ENCODE measurements around the gene C6orf132. TPM values are rescaled to one million over a fixed set of nuclear protein-coding genes. Genes with fewer than 3 reads are reported as not detected.
"Not testable (repeated sequence)": the region's sequence is repeated elsewhere in the genome, so short reads cannot be mapped to it uniquely, and the experiment has no call there.

The C6orf132 gene
- polyA plus RNA-seq, 3 donors from 2014 or later, result 0.06 to 0.10 TPM; not detected in 1

DNA sequence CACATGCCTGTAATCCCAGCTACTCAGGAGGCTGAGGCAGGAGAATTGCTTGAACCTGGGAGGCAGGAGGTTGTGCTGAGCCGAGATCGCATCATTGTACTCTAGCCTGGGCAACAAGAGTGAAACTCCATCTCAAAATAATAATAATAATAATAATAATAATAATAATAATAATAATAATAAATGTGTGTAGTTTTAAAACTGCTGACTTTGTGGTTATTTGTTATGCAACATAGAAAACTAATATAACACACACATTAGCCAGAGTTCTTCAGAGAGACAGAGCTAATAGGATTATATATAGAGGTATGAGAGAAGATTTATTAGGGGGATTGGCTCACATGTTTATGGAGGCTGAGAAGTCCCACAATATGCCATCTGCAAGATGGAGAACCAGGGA is 27.4 kb upstream of the C6orf132 start:
- H3K4me3 Mint-ChIP-seq, H3K4me1 Mint-ChIP-seq, H3K9me3 Mint-ChIP-seq, DNase-seq, H3K36me3 Mint-ChIP-seq: not testable (repeated sequence)
- peak overlapping the region in 1 of 6 donors; percentile 59 for H3K27ac Mint-ChIP-seq
- H3K27me3 Mint-ChIP-seq (ENCODE audit: low read depth in 3 of 3), result peaks cover 2 to 11% (median 2%) of the 10 kb centered on the region in 3 donors

DNA sequence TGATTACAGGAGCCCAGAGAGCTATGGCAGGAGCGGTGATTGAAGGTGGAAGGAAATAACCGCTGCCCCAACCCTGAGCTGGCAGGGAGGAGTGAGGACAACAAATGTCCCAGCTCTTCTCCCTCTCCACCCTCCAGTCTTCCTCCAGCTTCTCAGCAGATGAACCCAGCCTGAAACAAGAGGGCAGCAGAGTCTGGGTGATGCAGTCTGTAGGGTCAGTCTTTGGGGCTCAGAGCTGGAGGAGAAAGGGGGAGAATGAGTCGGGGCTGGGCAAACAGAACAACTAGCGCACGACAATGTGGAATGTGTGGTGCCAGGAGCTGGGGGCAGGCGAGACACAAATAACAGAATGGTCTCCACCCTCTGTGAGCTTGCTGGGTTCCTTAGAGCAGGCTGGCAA is 26.2 kb upstream of the C6orf132 start:
- DNase-seq, result no peak
- Mint-ChIP-seq H3K4me3 (no peak overlapping the region), H3K9me3 (no peaks in the 10 kb centered on the region), H3K27ac (no peak overlapping the region), H3K36me3 (no peaks in the 10 kb centered on the region), H3K27me3 (ENCODE audit: low read depth in 3 of 3) (peaks cover 2 to 10% (median 5%) of the 10 kb centered on the region in 3 donors), H3K4me1 (no peaks in the 10 kb centered on the region)

DNA sequence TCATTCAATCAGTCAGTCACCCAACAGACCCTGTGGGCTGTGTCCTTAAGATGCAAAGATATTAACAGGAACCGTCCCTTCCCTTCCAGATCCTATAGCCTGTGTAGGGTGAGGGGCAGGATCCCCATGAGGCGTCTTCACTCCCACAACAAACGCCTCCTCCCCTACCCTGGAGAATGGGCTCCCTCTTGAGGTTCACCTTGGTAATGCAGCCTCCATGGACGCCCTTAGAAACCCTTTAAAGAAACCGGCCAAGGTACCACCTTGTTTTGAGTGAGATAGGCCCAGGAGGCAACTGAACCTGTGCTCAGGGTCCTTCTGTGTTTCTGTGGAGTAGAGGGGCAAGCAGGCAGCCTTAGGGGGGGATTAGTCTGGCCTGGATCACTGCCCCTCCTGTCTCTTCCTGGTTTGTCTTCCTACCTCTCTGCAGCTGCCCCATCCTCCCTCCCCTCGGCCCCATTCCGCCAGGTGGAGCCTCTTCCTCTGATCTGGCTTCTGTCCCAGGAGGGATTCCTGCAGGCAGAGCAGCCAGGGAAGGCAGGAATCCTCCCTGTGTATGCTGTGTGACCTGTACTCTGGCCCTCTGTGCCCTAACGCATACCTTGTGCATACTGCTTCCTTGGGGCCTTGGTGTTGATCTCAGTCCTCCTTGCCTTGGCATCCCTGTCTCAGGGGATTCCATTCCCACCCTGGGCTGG is 24.2 kb upstream of the C6orf132 start:
- Mint-ChIP-seq H3K27me3 (ENCODE audit: low read depth in 3 of 3) (peaks cover 0 to 7% (median 6%) of the 10 kb centered on the region in 3 donors), H3K36me3 (no peaks in the 10 kb centered on the region), H3K4me3 (no peak overlapping the region), H3K4me1 (no peaks in the 10 kb centered on the region), H3K9me3 (no peaks in the 10 kb centered on the region), H3K27ac (no peak overlapping the region)
- peak; percentile 62 to 65 (median 62) for DNase-seq

DNA sequence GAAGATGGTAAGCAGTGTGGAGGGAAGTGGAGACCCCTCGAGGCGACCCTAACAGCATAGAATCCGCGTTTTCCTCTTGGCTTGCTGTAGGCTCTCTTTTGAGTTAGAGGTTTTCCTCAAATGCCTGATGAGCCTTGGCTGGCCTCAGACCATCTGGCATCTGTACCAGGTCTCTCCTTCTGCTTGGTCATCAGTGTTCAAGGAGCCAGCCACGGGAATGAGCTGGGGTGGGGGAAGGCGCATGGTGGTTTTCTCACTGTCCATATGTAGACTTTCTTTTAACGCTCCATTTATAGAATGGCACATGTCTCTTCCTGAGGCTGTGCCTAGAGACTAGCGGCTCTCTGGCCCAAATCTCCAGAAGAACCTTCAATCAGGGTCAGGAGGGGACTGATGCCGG is 22.6 kb upstream of the C6orf132 start:
- Mint-ChIP-seq H3K36me3 (no peaks in the 10 kb centered on the region), H3K4me1 (no peaks in the 10 kb centered on the region), H3K27ac (no peak overlapping the region), H3K27me3 (ENCODE audit: low read depth in 3 of 3) (peaks cover 2 to 10% (median 6%) of the 10 kb centered on the region in 3 donors), H3K4me3 (no peak overlapping the region), H3K9me3 (no peaks in the 10 kb centered on the region)
- no peak for DNase-seq

GRCh38 chr6:42163981-42164380 is 21.6 kb upstream of the C6orf132 start:
- no peak overlapping the region for H3K4me3 Mint-ChIP-seq
- H3K36me3 Mint-ChIP-seq, result no peaks in the 10 kb centered on the region
- peaks cover 2 to 9% (median 6%) of the 10 kb centered on the region in 3 donors for H3K27me3 Mint-ChIP-seq (ENCODE audit: low read depth in 3 of 3)
- H3K27ac Mint-ChIP-seq, result no peak overlapping the region
- H3K9me3 Mint-ChIP-seq, result no peaks in the 10 kb centered on the region
- no peaks in the 10 kb centered on the region for H3K4me1 Mint-ChIP-seq
- no peak for DNase-seq

- Mint-ChIP-seq H3K27ac (no peak overlapping the region), H3K4me1 (no peaks in the 10 kb centered on the region), H3K4me3 (no peak overlapping the region), H3K27me3 (ENCODE audit: low read depth in 3 of 3) (peaks cover 2 to 9% (median 6%) of the 10 kb centered on the region in 3 donors), H3K36me3 (no peaks in the 10 kb centered on the region), H3K9me3 (no peaks in the 10 kb centered on the region)
- no peak for DNase-seq
Measured at GRCh38 chr6:42162812-42163211, 20.4 kb upstream of the C6orf132 start.

GRCh38 chr6:42162384-42162783 is 20.0 kb upstream of the C6orf132 start:
- no peak for DNase-seq
- Mint-ChIP-seq H3K4me3 (no peak overlapping the region), H3K4me1 (no peaks in the 10 kb centered on the region), H3K27me3 (ENCODE audit: low read depth in 3 of 3) (peaks cover 2 to 9% (median 6%) of the 10 kb centered on the region in 3 donors), H3K9me3 (no peaks in the 10 kb centered on the region), H3K27ac (no peak overlapping the region), H3K36me3 (no peaks in the 10 kb centered on the region)

- DNase-seq, result no peak
- Mint-ChIP-seq H3K4me1 (no peaks in the 10 kb centered on the region), H3K27me3 (ENCODE audit: low read depth in 3 of 3) (peaks cover 0 to 6% (median 2%) of the 10 kb centered on the region in 3 donors), H3K27ac (no peak overlapping the region), H3K9me3 (no peaks in the 10 kb centered on the region), H3K4me3 (no peak overlapping the region), H3K36me3 (no peaks in the 10 kb centered on the region)
Measured at GRCh38 chr6:42159431-42160024, 17.1 kb upstream of the C6orf132 start.

DNA sequence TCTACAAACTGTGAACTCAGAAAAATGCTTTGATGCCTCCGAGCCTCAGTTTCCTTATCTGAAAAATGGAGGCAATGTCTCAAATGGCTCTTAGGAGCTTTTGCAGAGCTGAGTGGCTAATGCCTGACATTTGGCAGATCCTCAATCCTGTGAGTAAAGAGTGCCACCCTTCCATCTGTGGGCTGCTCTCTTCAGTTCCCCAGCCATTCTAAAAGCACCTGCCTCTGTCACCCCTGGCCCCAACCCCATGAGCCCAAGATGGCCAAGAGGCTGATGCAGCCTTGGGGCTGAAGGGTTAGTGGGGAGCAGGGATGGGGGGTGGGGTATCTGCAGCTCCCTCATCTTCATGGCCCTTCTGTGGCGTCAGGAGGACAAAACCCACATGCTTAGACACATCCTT is 16.2 kb upstream of the C6orf132 start:
- Mint-ChIP-seq H3K27me3 (ENCODE audit: low read depth in 3 of 3) (peaks cover 0 to 6% (median 2%) of the 10 kb centered on the region in 3 donors), H3K27ac (no peak overlapping the region), H3K9me3 (no peaks in the 10 kb centered on the region), H3K4me3 (no peak overlapping the region), H3K4me1 (no peaks in the 10 kb centered on the region), H3K36me3 (no peaks in the 10 kb centered on the region)
- DNase-seq, result no peak

GRCh38 chr6:42158011-42158410 is 15.6 kb upstream of the C6orf132 start:
- no peaks in the 10 kb centered on the region for H3K36me3 Mint-ChIP-seq
- no peak overlapping the region for H3K27ac Mint-ChIP-seq
- H3K4me3 Mint-ChIP-seq, result no peak overlapping the region
- peaks cover 0 to 6% (median 2%) of the 10 kb centered on the region in 3 donors for H3K27me3 Mint-ChIP-seq (ENCODE audit: low read depth in 3 of 3)
- H3K9me3 Mint-ChIP-seq, result no peaks in the 10 kb centered on the region
- DNase-seq, result no peak
- H3K4me1 Mint-ChIP-seq, result no peaks in the 10 kb centered on the region

DNA sequence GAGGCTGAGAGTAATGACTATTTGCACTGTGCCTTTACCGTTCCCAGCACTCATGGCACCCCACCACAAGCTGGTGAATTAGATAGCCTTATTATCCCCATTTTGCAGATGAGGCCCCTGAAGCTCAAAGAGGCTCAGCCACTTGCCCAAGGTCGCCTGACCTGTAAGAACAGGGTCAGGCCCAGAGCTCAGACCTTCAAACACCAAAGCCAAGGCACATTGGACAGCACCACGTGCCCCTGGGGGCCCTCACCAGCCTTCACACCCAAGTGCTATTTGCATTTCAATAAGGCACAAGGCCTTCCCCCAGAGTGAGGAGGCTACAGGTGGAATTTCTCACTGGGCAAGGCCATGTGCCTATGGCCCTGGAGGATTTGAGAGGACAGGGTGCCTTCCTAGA is 14.2 kb upstream of the C6orf132 start:
- no peak overlapping the region for H3K27ac Mint-ChIP-seq
- H3K4me1 Mint-ChIP-seq, result no peaks in the 10 kb centered on the region
- DNase-seq, result no peak
- H3K9me3 Mint-ChIP-seq, result no peaks in the 10 kb centered on the region
- no peak overlapping the region for H3K4me3 Mint-ChIP-seq
- no peaks in the 10 kb centered on the region for H3K36me3 Mint-ChIP-seq
- H3K27me3 Mint-ChIP-seq (ENCODE audit: low read depth in 3 of 3), result peaks cover 0 to 4% (median 2%) of the 10 kb centered on the region in 3 donors

DNA sequence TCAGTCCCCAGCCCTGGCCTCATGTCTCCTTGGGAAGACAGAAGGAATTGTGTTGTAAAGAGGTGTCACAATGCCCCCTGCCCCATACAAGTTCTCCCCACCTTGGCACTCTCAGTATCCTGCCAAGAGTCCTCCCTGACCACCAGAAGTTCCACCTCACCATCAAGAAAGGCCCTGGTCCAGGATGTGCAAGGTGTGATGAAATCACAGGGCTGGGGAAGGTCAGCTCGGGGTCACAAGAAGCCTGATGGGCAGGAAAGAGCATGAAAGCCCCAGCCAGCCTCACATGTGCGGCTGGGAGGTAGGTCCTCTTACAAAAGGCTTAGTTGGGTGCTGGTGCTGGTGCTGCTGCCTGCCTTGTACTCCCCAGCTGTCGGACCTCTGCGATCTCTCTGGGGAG is 12.9 kb upstream of the C6orf132 start:
- Mint-ChIP-seq H3K36me3 (no peaks in the 10 kb centered on the region), H3K9me3 (no peaks in the 10 kb centered on the region), H3K27me3 (ENCODE audit: low read depth in 3 of 3) (no peaks in the 10 kb centered on the region), H3K4me1 (no peaks in the 10 kb centered on the region), H3K4me3 (no peak overlapping the region), H3K27ac (no peak overlapping the region)
- DNase-seq, result no peak

DNA sequence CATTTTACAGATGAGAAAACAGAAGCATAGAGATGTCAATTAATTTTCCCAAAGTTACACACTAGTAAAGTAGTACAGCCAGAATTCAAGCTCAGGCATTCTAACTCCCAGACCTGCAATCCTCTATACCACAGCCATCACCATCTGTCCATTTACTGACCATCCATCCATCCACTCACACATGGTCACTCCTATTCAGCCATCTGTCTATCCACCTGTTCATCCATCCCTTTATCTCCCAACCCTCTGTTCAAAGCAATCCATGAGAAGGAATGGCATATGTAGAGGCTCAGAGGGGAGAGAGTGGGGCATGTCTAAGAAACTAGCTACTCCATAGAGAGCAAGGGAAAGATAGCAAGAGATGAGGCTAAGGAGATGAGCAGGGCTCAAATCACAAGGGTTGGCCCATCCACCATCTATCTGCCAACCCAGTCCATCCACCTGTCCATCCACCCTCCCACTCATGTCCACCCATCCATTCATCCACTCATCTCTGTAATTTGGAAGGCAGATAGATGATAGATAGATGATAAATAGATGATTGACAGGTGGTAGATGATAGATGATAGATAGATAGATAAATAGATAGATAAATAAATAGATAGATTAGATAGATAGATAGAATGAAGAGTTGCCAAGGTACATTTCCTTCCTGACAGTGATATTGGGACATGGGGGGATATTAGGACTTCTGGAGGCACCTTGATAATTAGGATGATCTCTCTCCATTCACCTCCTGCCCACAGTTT is 12.2 kb upstream of the C6orf132 start:
- Mint-ChIP-seq H3K4me3 (no peak overlapping the region), H3K9me3 (no peaks in the 10 kb centered on the region), H3K4me1 (no peaks in the 10 kb centered on the region), H3K36me3 (no peaks in the 10 kb centered on the region), H3K27me3 (ENCODE audit: low read depth in 3 of 3) (no peaks in the 10 kb centered on the region), H3K27ac (no peak overlapping the region)
- no peak for DNase-seq

GRCh38 chr6:42153921-42154320 is 11.5 kb upstream of the C6orf132 start:
- DNase-seq, result no peak
- Mint-ChIP-seq H3K9me3 (no peaks in the 10 kb centered on the region), H3K4me3 (no peak overlapping the region), H3K27ac (no peak overlapping the region), H3K4me1 (no peaks in the 10 kb centered on the region), H3K27me3 (ENCODE audit: low read depth in 3 of 3) (no peaks in the 10 kb centered on the region), H3K36me3 (no peaks in the 10 kb centered on the region)
